H1 (cell line): ENCODE data around the gene INCENP. TPM values are rescaled to one million over a fixed set of nuclear protein-coding genes. Genes with fewer than 3 reads are reported as not detected.

Source experiments
- CBX8 ChIP-seq: fragments of 300-800, 300-1000 bp; sonication (generic); IDR thresholded peaks from 2 replicates; pipeline ENCODE4 v1.7.1; 2016; ENCODE audit warnings: low read depth, low read length, borderline replicate concordance
- RAD21 ChIP-seq, 2 experiments: IDR thresholded peaks in 1 of 2; conservative IDR thresholded peaks in 1 of 2; 2 replicates each; pipeline ENCODE4 v1.6.1; 2011; ENCODE audit warnings: low read depth in 2 of 2, low read length in 2 of 2, improper control_type of control experiment in 1 of 2, inconsistent platforms in 1 of 2, mild to moderate bottlenecking in 1 of 2, moderate library complexity in 1 of 2
- SUZ12 ChIP-seq: fragments of 200-600 bp; sonication (generic); IDR thresholded peaks from 2 replicates; pipeline ENCODE4 v1.6.1; 2012; ENCODE audit warnings: mild to moderate bottlenecking, inconsistent platforms, low read length, moderate library complexity, mixed read lengths
- YY1 ChIP-seq: IDR thresholded peaks from 2 replicates; pipeline ENCODE4 v1.6.1; 2011; ENCODE audit warnings: low read depth, mild to moderate bottlenecking, low read length
- polyA plus RNA-seq, 7 experiments: library from polyadenylated mRNA; depleted of rRNA in 3 of 7; stranded (reverse) in 5 of 7; unstranded in 2 of 7; fragments of >200 nt in 5 of 7; fragments of 200-250 nt in 2 of 7; gene quantifications; 1 replicate in 5 of 7; 2 replicates in 1 of 7; 4 replicates in 1 of 7; pipeline versions ENCODE4 v1.2.1 to v1.2.3, GENCODE V29; 2011 to 2013; ENCODE audit warnings: missing spikeins in 2 of 7, mixed read lengths in 2 of 7
- total RNA-seq: library from RNA; stranded (reverse); fragmentation: NEBNext Ultra II Directional; extraction: Animal tissue kit (Norgen Biotek cat#: 25700); gene quantifications from 2 replicates; pipeline ENCODE4 v1.2.1, GENCODE V29; 2021

The INCENP gene
- total and polyA plus RNA-seq, 2 of the 8 experiments (the other 6 are each of a cell fraction or from before 2014, with no cell fraction given): 25.4 to 132 TPM

DNA sequence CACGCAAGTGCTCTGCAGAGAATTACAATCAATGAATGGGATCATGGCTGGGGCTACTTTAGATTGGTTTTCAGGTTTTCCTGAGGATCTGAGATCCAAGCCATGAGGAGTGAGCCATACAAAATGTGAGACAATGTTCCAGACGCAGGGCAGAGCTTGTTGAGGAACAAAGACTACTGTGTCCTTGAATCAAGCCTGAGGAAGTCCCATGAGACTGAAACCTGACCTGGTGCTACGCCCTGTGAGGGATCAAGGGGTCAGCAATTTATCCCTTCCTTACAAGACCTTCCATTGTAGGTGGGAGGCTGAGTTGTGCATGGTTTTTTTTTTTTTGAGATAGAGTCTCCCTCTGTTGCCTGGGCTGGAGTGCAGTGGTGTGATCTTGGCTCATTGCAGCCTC lies 2.1 kb downstream of the INCENP start (continued):
- no peak for TF ChIP-seq CBX8
- no peak for TF ChIP-seq SUZ12
- no peak for TF ChIP-seq YY1
- no peak for TF ChIP-seq RAD21 (IDR thresholded peaks at IDR 0.05 in 1 of 2, conservative IDR thresholded peaks at IDR 0.05 in 1 of 2; ENCODE audit: low read depth in 2 of 2, low read length in 2 of 2)
